Breast epithelium (tissue), 4 donors: Measurements from ENCODE around the gene WDR90. TPM values are rescaled to one million over a fixed set of nuclear protein-coding genes. Genes with fewer than 3 reads are reported as not detected.

Experiments
- DNase-seq, 2 donors: peaks; one replicate each; pipeline ENCODE4 v3.0.0-alpha.2; 2019; ENCODE audit warnings: low spot score in 2 of 2
- H3K27ac ChIP-seq, 2 donors: fragments of 200-600 bp; sonication (generic) in 1 of 2; one replicate each; pipeline ENCODE4 v1.5.1; 2016 to 2019; ENCODE audit warnings: mild to moderate bottlenecking in 1 of 2
- H3K27me3 ChIP-seq, 2 donors: fragments of 200-600 bp; sonication (generic) in 1 of 2; one replicate each; pipeline versions ENCODE4 v1.5.1 to v1.6.0; 2017 to 2019; ENCODE audit warnings: control low read depth in 1 of 2, mild to moderate bottlenecking in 1 of 2
- H3K36me3 ChIP-seq: fragments of 200-600 bp; one replicate; pipeline ENCODE4 v1.5.1; 2019
- H3K4me1 ChIP-seq, 2 donors: fragments of 200-600 bp; sonication (generic); one replicate each; pipeline ENCODE4 v1.5.1; 2016 to 2019; ENCODE audit warnings: control low read depth in 1 of 2
- H3K4me3 ChIP-seq, 3 donors: fragments of 200-600 bp; sonication (generic); 1 replicate in 2 of 3; 2 replicates in 1 of 3; pipeline ENCODE4 v1.5.1; 2016 to 2019; ENCODE audit warnings: mild to moderate bottlenecking in 3 of 3, moderate library complexity in 2 of 3
- H3K9me3 ChIP-seq, 2 donors: fragments of 200-600 bp; sonication (generic) in 1 of 2; one replicate each; pipeline ENCODE4 v1.5.1; 2016 to 2019; ENCODE audit warnings: control low read depth in 1 of 2
- CTCF ChIP-seq, 3 donors: fragments of 450-650 bp; IDR thresholded peaks; one replicate each; pipeline ENCODE4 v1.5.1; 2016 to 2017; ENCODE audit warnings: antibody characterized with exemption in 3 of 3, mild to moderate bottlenecking in 3 of 3, moderate library complexity in 3 of 3
- POLR2A ChIP-seq: fragments of 450-650 bp; IDR thresholded peaks from one replicate; pipeline ENCODE4 v1.6.1; 2016; ENCODE audit warnings: antibody characterized with exemption, mild to moderate bottlenecking, moderate library complexity
- POLR2AphosphoS5 ChIP-seq, 3 donors: sonication (generic); formaldehyde crosslinking; IDR thresholded peaks; one replicate each; pipeline ENCODE4 v1.6.1; 2017; ENCODE audit warnings: antibody characterized with exemption in 3 of 3
- intact Hi-C: fragments of 100-400 bp; cut with DNase I; formaldehyde crosslinking; loops from one replicate; pipeline ENCODE4 v1.15.1; 2023; ENCODE audit warnings: low total_unique reads
- total RNA-seq, 3 donors: library from RNA; depleted of rRNA; stranded (reverse); fragments of >200 nt; gene quantifications; one replicate each; pipeline ENCODE4 v1.1.0, GENCODE V29; 2016

WDR90 gene
- total RNA-seq, 3 donors from 2014 or later, result 9.6 to 26.9 (median 22.7) TPM

GRCh38 chr16:633336-634050, 15.7 kb upstream of the WDR90 start:
- H3K36me3 ChIP-seq, result no peaks in the 10 kb centered on the region
- H3K27me3 ChIP-seq, result no peaks in the 10 kb centered on the region
- intact Hi-C loops, result no loop called here
- no peak for TF ChIP-seq CTCF (IDR thresholded peaks at IDR 0.05)
- no peak for TF ChIP-seq POLR2AphosphoS5 (IDR thresholded peaks at IDR 0.05)
- TF ChIP-seq POLR2A, result no peak
- peaks cover 8 to 19% of the 10 kb centered on the region in 2 donors for H3K4me1 ChIP-seq
- no peaks in the 10 kb centered on the region for H3K9me3 ChIP-seq
- H3K4me3 ChIP-seq, result no peak overlapping the region
- H3K27ac ChIP-seq, result no peak overlapping the region
- no peak for DNase-seq

GRCh38 chr16:634051-634670, 15.0 kb upstream of the WDR90 start:
- Histone ChIP-seq H3K4me3 (no peak overlapping the region), H3K9me3 (no peaks in the 10 kb centered on the region), H3K27me3 (no peaks in the 10 kb centered on the region), H3K36me3 (no peaks in the 10 kb centered on the region), H3K27ac (no peak overlapping the region), H3K4me1 (peaks cover 8 to 19% of the 10 kb centered on the region in 2 donors)
- intact Hi-C loops, result no loop called here
- TF ChIP-seq CTCF (IDR thresholded peaks at IDR 0.05) (no peak), POLR2AphosphoS5 (IDR thresholded peaks at IDR 0.05) (no peak), POLR2A (no peak)
- DNase-seq, result no peak

- no peak overlapping the region for H3K27ac ChIP-seq
- H3K36me3 ChIP-seq, result no peaks in the 10 kb centered on the region
- H3K27me3 ChIP-seq, result no peaks in the 10 kb centered on the region
- H3K9me3 ChIP-seq, result no peaks in the 10 kb centered on the region
- H3K4me3 ChIP-seq, result peak overlapping the region; percentile 79 to 90 (median 87)
- H3K4me1 ChIP-seq, result peaks cover 8 to 18% of the 10 kb centered on the region in 2 donors
- no peak for DNase-seq
- no peak for TF ChIP-seq CTCF (IDR thresholded peaks at IDR 0.05)
- intact Hi-C loops, result no loop called here
Observed at GRCh38 chr16:634996-635395, 14.2 kb upstream of the WDR90 start.

GRCh38 chr16:635573-636205, 13.5 kb upstream of the WDR90 start:
- Histone ChIP-seq H3K36me3 (no peaks in the 10 kb centered on the region), H3K4me3 (peak overlapping the region; percentile 79 to 90 (median 87)), H3K4me1 (peaks cover 5 to 11% of the 10 kb centered on the region in 2 donors), H3K9me3 (no peaks in the 10 kb centered on the region), H3K27me3 (no peaks in the 10 kb centered on the region), H3K27ac (peak overlapping the region; percentile 93 to 95)
- no peak for DNase-seq
- no peak for TF ChIP-seq POLR2A
- no peak for TF ChIP-seq CTCF (IDR thresholded peaks at IDR 0.05)
- no peak for TF ChIP-seq POLR2AphosphoS5 (IDR thresholded peaks at IDR 0.05)
- intact Hi-C loops, result no loop called here
